GM10266 (cell line): ENCODE results near the gene SARDH.
A peak's percentile ranks its signal among the peaks of the same experiment; 100 is the strongest.

Experiments
- DNase-seq: peaks from one replicate; pipeline ENCODE4 v3.0.0; 2012; ENCODE audit errors: extremely low spot score
- TF ChIP-seq, protein P1 (sequence below): IDR thresholded peaks from 2 replicates; pipeline ENCODE4 v1.5.1; 2012; ENCODE audit warnings: mild to moderate bottlenecking, low read depth; ENCODE audit not compliant: control insufficient read depth, insufficient read depth; ENCODE audit errors: missing control alignments

The SARDH gene

DNA sequence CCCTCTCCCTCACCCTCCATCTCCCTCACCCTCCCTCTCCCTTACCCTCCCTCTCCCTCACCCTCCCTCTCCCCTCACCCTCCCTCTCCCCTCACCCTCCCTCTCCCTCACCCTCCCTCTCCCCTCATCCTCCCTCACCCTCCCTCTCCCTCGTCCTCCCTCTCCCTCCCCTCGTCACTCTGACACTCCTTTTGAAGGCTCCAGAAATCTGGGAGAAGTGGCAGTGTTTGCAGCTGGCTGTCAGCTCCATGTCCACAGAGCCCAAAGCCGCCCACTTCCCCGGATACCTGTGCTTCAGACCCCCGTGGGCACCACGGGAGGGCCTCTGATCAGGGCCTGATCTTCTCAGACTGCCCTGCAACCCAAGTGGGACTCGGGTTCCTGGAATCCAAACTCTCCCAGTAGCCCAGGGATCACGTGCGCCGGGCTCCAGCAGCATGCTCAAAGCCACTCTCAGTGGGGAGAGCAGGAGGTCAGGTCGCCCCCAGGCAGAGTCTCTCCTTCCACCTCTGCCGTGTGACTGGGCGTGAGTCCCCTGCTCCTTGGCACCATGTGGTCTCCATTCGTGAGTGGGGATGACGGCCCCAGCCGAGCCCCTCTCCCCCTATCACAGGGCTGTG, 68.9 kb downstream of the SARDH start:
- no peak for DNase-seq
- TF ChIP-seq, protein P1, sequence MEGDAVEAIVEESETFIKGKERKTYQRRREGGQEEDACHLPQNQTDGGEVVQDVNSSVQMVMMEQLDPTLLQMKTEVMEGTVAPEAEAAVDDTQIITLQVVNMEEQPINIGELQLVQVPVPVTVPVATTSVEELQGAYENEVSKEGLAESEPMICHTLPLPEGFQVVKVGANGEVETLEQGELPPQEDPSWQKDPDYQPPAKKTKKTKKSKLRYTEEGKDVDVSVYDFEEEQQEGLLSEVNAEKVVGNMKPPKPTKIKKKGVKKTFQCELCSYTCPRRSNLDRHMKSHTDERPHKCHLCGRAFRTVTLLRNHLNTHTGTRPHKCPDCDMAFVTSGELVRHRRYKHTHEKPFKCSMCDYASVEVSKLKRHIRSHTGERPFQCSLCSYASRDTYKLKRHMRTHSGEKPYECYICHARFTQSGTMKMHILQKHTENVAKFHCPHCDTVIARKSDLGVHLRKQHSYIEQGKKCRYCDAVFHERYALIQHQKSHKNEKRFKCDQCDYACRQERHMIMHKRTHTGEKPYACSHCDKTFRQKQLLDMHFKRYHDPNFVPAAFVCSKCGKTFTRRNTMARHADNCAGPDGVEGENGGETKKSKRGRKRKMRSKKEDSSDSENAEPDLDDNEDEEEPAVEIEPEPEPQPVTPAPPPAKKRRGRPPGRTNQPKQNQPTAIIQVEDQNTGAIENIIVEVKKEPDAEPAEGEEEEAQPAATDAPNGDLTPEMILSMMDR, result no peak

DNA sequence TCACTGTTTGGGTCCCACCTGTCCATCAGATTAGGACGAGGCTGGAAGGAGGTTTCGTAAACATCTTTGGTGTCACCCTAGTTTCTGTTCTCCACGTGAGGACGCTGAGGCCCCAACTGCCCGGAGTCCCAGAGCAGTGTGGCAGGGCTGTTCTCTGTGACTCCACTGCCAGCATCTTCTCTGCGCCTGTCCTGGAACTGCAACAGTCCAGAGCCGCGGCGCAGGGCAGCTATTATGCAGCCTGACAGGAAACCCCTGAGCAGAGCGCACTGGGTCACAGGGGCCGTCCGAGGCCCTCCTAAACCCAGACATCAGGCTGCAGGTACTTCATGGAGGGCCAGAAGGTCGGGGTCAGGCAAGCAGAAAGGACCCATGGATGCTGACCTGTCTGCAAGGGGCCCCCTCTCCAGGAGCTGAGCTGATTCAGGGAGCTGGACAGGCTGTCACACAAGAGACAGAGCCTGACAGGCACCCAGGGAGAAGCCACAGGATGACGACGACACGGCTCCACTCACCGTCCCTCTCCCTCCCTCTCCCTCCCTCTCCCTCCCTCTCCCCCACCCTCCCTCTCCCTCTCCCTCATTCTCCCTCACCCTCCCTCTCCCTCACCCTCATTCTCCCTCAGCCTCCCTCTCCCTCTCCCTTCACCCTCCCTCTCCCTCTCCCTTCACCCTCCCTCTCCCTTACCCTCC, 70.2 kb downstream of the SARDH start:
- TF ChIP-seq, protein P1, result no peak
- no peak for DNase-seq

DNA sequence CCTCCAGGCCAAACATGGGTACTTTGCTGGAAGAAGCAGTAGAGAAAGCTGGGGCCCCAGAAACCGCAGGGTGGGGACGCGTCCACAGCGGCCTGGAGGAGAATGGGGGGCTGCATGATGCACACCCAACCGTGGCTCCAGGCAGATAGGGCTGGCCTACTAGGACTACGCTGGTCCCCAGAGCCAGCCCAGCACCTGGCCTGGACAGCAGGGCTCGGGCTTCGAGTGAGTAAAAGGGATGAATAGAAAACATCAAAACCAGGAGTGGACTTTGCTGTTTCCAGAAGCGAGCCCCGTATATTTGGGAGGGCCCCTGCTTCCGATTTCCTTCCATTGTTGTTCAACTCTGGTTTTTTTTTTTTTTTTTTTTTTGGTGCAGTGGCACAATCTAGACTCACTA, 71.3 kb downstream of the SARDH start:
- no peak for DNase-seq
- TF ChIP-seq, protein P1, result no peak

DNA sequence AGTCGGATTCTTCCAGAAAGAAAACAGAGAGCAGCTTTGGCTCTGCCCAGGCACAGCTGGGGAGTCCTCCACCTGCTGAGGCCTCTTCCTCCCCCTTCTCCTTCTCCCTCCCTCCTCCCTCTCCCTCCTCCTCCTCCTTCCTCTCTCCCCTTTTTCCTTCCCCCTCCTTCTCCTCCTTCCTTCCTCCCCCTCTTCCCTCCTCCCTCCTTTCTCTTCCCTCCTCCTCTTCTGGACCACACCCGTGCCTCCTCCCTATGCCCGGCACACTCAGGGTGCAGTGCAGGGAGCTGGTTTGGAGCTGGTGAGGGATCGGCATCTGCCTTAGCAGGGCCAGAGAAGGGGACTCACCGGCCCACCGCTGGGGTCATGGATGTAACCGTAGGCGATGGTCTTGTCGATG, 71.8 kb downstream of the SARDH start:
- TF ChIP-seq, protein P1, result no peak
- no peak for DNase-seq

DNA sequence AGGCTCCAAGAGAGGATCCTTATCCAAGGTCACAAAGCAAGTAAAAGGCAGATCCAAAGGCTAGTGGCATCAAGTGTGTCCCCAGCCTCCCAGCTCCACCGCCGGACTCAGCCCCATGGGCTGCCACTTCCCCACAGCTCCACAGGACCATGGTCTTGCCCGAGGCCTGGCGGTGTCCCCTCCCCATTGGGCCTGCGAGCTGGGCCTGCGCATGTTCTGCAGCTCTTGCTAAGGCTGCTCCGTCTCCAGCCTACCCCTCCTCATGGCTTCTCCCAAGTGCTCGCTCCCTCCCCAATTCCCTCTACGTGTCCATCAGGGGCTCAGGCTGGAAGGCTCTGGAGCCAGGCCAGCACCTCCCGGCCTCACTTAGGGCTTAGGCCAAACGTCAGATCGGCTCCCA, 72.6 kb downstream of the SARDH start:
- DNase-seq, result no peak

DNA sequence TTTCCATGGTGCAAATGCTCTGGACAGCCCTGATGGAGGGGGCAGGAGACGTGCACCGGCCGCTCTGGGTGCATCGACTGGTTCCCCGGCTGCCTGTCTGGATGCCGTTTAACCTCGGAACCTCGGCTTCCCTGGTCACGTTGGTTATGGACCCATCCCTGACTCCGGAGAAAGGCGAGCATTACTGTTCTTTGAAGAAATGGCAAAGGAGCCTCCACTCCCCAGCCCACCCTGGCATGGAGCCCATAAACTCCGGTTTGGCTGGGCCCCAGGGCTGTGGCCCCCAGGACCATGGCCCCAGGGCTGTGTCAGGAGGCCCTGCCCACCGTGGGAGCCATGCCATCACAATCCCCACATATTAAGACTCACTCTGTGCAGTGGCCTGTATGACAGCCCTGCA, 73.1 kb downstream of the SARDH start:
- TF ChIP-seq, protein P1, result no peak
- DNase-seq, result no peak

More for the DNA sequence above, 72.6 kb downstream of the SARDH start:
- TF ChIP-seq, protein P1, result no peak

DNA sequence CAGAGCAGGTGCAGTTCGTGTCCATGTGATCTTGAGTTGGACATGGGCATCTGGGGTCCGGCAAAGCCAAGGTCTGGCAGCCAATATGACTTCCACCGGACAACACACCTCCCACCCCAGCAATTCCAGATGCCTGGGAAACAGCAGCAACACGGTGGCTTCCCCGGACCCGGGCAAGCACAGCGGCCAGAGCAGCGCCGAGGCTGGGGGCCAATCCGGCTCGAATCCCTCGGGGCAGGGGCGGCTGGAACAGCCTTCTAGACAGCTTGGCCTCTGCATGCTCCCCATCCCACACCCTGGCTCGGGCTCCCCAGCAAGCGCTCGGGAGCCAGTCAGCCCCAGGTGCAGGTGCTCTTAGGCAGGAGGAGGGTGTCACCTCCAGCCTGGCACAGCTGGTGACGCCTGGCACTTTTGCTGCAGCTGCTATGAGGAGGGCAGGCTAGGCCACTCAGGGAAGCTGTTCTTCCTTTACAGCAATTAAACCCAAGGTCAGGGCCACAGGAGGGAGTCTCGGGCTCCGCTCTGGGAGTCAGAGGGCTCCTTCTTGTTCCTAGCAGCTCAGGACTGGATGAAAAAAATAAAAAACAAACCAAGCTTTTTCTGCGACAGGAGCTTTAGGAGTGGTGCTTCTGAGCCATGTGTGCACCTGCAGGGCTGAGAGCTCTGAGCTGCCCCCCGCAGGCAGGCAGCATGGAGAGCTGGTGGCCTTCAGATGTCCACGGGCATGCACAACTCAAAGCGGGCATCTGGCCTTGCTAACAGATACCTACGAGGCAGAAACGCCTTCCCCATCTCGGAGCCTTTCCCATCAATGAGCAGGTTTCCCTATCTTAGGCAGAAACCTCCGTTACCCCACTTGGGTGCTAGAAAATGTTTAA, 73.7 kb downstream of the SARDH start:
- TF ChIP-seq, protein P1, result peak; percentile 13
- no peak for DNase-seq
